ENCODE results near the gene CCSER2.

Gene CCSER2

DNA sequence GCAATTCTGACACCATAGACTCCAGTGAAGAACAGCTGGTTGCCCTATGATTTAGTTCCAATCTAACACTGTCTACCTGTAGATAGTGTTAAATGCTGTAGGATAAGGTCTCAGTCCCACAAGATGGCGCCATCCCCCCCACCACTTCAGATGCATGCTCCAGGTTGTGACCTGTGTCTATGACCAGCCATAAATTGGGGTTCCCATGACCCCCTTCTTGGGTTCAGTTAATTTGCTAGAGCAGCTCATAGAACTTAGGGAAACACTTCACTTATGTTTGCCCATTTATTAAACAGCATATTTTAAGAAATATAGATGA lies 13.1 kb downstream of the CCSER2 start:
- peaks cover under 1% of the 10 kb centered on the region for H3K4me1 ChIP-seq (ENCODE audit: control insufficient read depth, insufficient read depth, low read depth, low read length)
- H2BK5ac ChIP-seq (ENCODE audit: low read depth, low read length, poor library complexity, severe bottlenecking), result no peak overlapping the region
- no peak overlapping the region for H3K27ac ChIP-seq (ENCODE audit: low read length, poor library complexity, severe bottlenecking)
- H3K18ac ChIP-seq (ENCODE audit: low read depth in 1 of 2, low read length in 2 of 2), result no peak overlapping the region
- H4K91ac ChIP-seq (ENCODE audit: low read length), result no peak overlapping the region
- no peaks in the 10 kb centered on the region for H3K36me3 ChIP-seq (ENCODE audit: control insufficient read depth in 1 of 2, insufficient read depth in 2 of 2, low read depth in 1 of 2, low read length in 2 of 2)
- H3K27me3 ChIP-seq (ENCODE audit: control insufficient read depth in 1 of 2, insufficient read depth in 1 of 2, low read length in 2 of 2), result no peaks in the 10 kb centered on the region
- no peak for DNase-seq
- H3K79me1 ChIP-seq (replicated peaks; ENCODE audit: low read length, poor library complexity, severe bottlenecking), result peaks cover 13% of the 10 kb centered on the region
- no peak overlapping the region for H2AK5ac ChIP-seq (ENCODE audit: low read length, severe bottlenecking)
- no peak overlapping the region for H2AFZ ChIP-seq (ENCODE audit: low read depth, low read length)
- 83% methylated on average over 1 of the region's 1 CpG for WGBS
- H2BK12ac ChIP-seq (ENCODE audit: low read length in 2 of 2), result no peak overlapping the region
- no peak overlapping the region for H4K8ac ChIP-seq (ENCODE audit: low read length)
- H2BK15ac ChIP-seq (ENCODE audit: low read depth, poor library complexity, severe bottlenecking), result no peak overlapping the region
- H3K9me3 ChIP-seq (ENCODE audit: control insufficient read depth, low read length), result no peaks in the 10 kb centered on the region
- no peak overlapping the region for H3K4ac ChIP-seq (ENCODE audit: low read depth in 1 of 2, low read length in 2 of 2)
- no peak overlapping the region for H2BK120ac ChIP-seq (ENCODE audit: low read depth, low read length)
- H3K4me2 ChIP-seq (ENCODE audit: low read length, poor library complexity, severe bottlenecking), result no peak overlapping the region
- H3K23ac ChIP-seq (ENCODE audit: low read length in 2 of 2), result no peak overlapping the region
- H3K4me3 ChIP-seq (ENCODE audit: insufficient read depth in 1 of 2, low read depth in 1 of 2, low read length in 2 of 2), result no peak overlapping the region
- H3K14ac ChIP-seq (ENCODE audit: low read length in 2 of 2), result no peak overlapping the region
- no peak overlapping the region for H3K9ac ChIP-seq (ENCODE audit: low read length)

DNA sequence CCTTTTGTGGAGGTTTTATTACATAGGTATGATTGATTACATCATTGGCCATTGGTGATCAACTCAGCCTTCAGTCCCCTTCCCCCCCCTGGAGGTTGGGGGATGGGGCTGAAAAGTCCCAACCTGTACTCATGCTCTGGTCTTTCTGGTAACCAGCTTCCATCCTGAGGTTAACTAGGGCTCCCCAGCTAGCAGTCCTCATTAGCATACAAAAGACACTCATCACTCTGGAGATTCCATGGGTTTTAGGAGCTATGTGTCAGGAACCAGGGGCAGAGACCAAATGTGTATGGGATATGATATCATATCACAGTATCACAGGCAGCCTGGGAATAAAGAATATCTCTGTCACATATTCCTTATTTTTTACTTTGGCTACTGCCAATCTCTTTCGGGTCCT lies 13.6 kb downstream of the CCSER2 start:
- Histone ChIP-seq H3K36me3 (ENCODE audit: control insufficient read depth in 1 of 2, insufficient read depth in 2 of 2, low read depth in 1 of 2, low read length in 2 of 2) (no peaks in the 10 kb centered on the region), H3K79me1 (replicated peaks; ENCODE audit: low read length, poor library complexity, severe bottlenecking) (peaks cover 12% of the 10 kb centered on the region), H3K14ac (ENCODE audit: low read length in 2 of 2) (no peak overlapping the region), H2BK15ac (ENCODE audit: low read depth, poor library complexity, severe bottlenecking) (no peak overlapping the region), H3K4me1 (ENCODE audit: control insufficient read depth, insufficient read depth, low read depth, low read length) (no peaks in the 10 kb centered on the region), H3K9me3 (ENCODE audit: control insufficient read depth, low read length) (no peaks in the 10 kb centered on the region), H3K4me2 (ENCODE audit: low read length, poor library complexity, severe bottlenecking) (no peak overlapping the region), H3K18ac (ENCODE audit: low read depth in 1 of 2, low read length in 2 of 2) (no peak overlapping the region), H3K4me3 (ENCODE audit: insufficient read depth in 1 of 2, low read depth in 1 of 2, low read length in 2 of 2) (no peak overlapping the region), H2BK5ac (ENCODE audit: low read depth, low read length, poor library complexity, severe bottlenecking) (no peak overlapping the region), H3K27ac (ENCODE audit: low read length, poor library complexity, severe bottlenecking) (no peak overlapping the region), H2AK5ac (ENCODE audit: low read length, severe bottlenecking) (no peak overlapping the region), H3K23ac (ENCODE audit: low read length in 2 of 2) (no peak overlapping the region), H3K4ac (ENCODE audit: low read depth in 1 of 2, low read length in 2 of 2) (no peak overlapping the region), H3K27me3 (ENCODE audit: control insufficient read depth in 1 of 2, insufficient read depth in 1 of 2, low read length in 2 of 2) (no peaks in the 10 kb centered on the region), H2BK120ac (ENCODE audit: low read depth, low read length) (no peak overlapping the region), H4K91ac (ENCODE audit: low read length) (no peak overlapping the region), H2BK12ac (ENCODE audit: low read length in 2 of 2) (no peak overlapping the region), H4K8ac (ENCODE audit: low read length) (no peak overlapping the region), H2AFZ (ENCODE audit: low read depth, low read length) (no peak overlapping the region), H3K9ac (ENCODE audit: low read length) (no peak overlapping the region)
- DNase-seq, result no peak
- WGBS, result 100% methylated on average over 1 of the region's 1 CpG

DNA sequence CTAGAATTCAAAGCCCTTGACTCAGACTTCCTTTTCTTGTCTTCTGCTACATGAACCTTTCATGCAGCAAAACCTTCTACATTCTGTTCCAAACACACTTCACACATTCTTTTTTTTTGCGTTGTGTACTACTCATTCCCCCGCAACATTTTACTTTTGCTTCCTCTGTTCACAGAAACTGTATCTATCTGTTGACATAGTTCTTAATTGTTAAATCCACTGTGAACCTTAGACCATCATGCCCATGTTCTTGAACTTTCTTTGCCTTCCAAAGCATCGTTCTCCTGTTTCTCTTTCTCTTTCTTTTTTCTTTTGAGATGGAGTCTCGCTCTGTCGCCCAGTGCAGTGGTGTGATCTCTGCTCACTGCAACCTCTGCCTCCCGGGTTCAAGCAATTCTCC lies 14.2 kb downstream of the CCSER2 start:
- no peak overlapping the region for H2AK5ac ChIP-seq (ENCODE audit: low read length, severe bottlenecking)
- H2BK12ac ChIP-seq (ENCODE audit: low read length in 2 of 2), result no peak overlapping the region
- H3K23ac ChIP-seq (ENCODE audit: low read length in 2 of 2), result no peak overlapping the region
- H2AFZ ChIP-seq (ENCODE audit: low read depth, low read length), result no peak overlapping the region
- H3K4me1 ChIP-seq (ENCODE audit: control insufficient read depth, insufficient read depth, low read depth, low read length), result no peaks in the 10 kb centered on the region
- H4K91ac ChIP-seq (ENCODE audit: low read length), result no peak overlapping the region
- H3K4me3 ChIP-seq (ENCODE audit: insufficient read depth in 1 of 2, low read depth in 1 of 2, low read length in 2 of 2), result no peak overlapping the region
- DNase-seq, result no peak
- no peak overlapping the region for H3K4ac ChIP-seq (ENCODE audit: low read depth in 1 of 2, low read length in 2 of 2)
- H3K9ac ChIP-seq (ENCODE audit: low read length), result no peak overlapping the region
- H2BK5ac ChIP-seq (ENCODE audit: low read depth, low read length, poor library complexity, severe bottlenecking), result no peak overlapping the region
- no peaks in the 10 kb centered on the region for H3K36me3 ChIP-seq (ENCODE audit: control insufficient read depth in 1 of 2, insufficient read depth in 2 of 2, low read depth in 1 of 2, low read length in 2 of 2)
- no peak overlapping the region for H2BK120ac ChIP-seq (ENCODE audit: low read depth, low read length)
- H3K18ac ChIP-seq (ENCODE audit: low read depth in 1 of 2, low read length in 2 of 2), result no peak overlapping the region
- H3K27ac ChIP-seq (ENCODE audit: low read length, poor library complexity, severe bottlenecking), result no peak overlapping the region
- H3K27me3 ChIP-seq (ENCODE audit: control insufficient read depth in 1 of 2, insufficient read depth in 1 of 2, low read length in 2 of 2), result no peaks in the 10 kb centered on the region
- H3K4me2 ChIP-seq (ENCODE audit: low read length, poor library complexity, severe bottlenecking), result no peak overlapping the region
- peaks cover 12% of the 10 kb centered on the region for H3K79me1 ChIP-seq (replicated peaks; ENCODE audit: low read length, poor library complexity, severe bottlenecking)
- no peak overlapping the region for H2BK15ac ChIP-seq (ENCODE audit: low read depth, poor library complexity, severe bottlenecking)
- H4K8ac ChIP-seq (ENCODE audit: low read length), result no peak overlapping the region
- 99% methylated on average over 6 of the region's 6 CpGs for WGBS
- no peak overlapping the region for H3K14ac ChIP-seq (ENCODE audit: low read length in 2 of 2)
- no peaks in the 10 kb centered on the region for H3K9me3 ChIP-seq (ENCODE audit: control insufficient read depth, low read length)

DNA sequence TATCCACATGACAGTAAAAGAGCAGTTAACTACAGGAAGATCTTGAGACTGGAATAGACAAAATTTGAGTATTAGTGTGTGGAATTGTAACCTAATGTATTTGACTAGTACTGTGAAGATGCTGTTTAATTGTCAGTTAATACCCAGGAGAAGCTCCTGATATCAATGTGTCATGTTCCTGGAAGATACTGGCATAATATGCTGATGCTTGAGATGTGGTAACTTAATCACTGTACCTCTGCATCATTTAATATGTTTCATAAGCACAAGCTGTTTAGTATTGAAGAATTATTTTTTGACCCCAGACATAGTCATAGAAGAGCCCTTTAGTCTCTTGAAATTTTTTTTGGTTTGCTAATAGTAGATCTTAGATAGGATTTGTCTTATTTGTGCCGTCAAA lies 15.4 kb downstream of the CCSER2 start:
- peaks cover 10% of the 10 kb centered on the region for H3K79me1 ChIP-seq (replicated peaks; ENCODE audit: low read length, poor library complexity, severe bottlenecking)
- H2AFZ ChIP-seq (ENCODE audit: low read depth, low read length), result no peak overlapping the region
- H3K9me3 ChIP-seq (ENCODE audit: control insufficient read depth, low read length), result no peaks in the 10 kb centered on the region
- no peak overlapping the region for H2BK12ac ChIP-seq (ENCODE audit: low read length in 2 of 2)
- H3K36me3 ChIP-seq (ENCODE audit: control insufficient read depth in 1 of 2, insufficient read depth in 2 of 2, low read depth in 1 of 2, low read length in 2 of 2), result no peaks in the 10 kb centered on the region
- no CpG with 5 or more reads among the region's 1 CpG for WGBS
- H3K4me2 ChIP-seq (ENCODE audit: low read length, poor library complexity, severe bottlenecking), result no peak overlapping the region
- no peak overlapping the region for H4K91ac ChIP-seq (ENCODE audit: low read length)
- no peak overlapping the region for H2BK15ac ChIP-seq (ENCODE audit: low read depth, poor library complexity, severe bottlenecking)
- no peak overlapping the region for H3K9ac ChIP-seq (ENCODE audit: low read length)
- H4K8ac ChIP-seq (ENCODE audit: low read length), result no peak overlapping the region
- no peak overlapping the region for H3K4ac ChIP-seq (ENCODE audit: low read depth in 1 of 2, low read length in 2 of 2)
- H3K27me3 ChIP-seq (ENCODE audit: control insufficient read depth in 1 of 2, insufficient read depth in 1 of 2, low read length in 2 of 2), result no peaks in the 10 kb centered on the region
- H3K27ac ChIP-seq (ENCODE audit: low read length, poor library complexity, severe bottlenecking), result no peak overlapping the region
- no peak overlapping the region for H3K23ac ChIP-seq (ENCODE audit: low read length in 2 of 2)
- H3K4me3 ChIP-seq (ENCODE audit: insufficient read depth in 1 of 2, low read depth in 1 of 2, low read length in 2 of 2), result no peak overlapping the region
- DNase-seq, result no peak
- no peak overlapping the region for H2BK120ac ChIP-seq (ENCODE audit: low read depth, low read length)
- H2AK5ac ChIP-seq (ENCODE audit: low read length, severe bottlenecking), result no peak overlapping the region
- H3K18ac ChIP-seq (ENCODE audit: low read depth in 1 of 2, low read length in 2 of 2), result no peak overlapping the region
- no peak overlapping the region for H3K14ac ChIP-seq (ENCODE audit: low read length in 2 of 2)
- H2BK5ac ChIP-seq (ENCODE audit: low read depth, low read length, poor library complexity, severe bottlenecking), result no peak overlapping the region
- H3K4me1 ChIP-seq (ENCODE audit: control insufficient read depth, insufficient read depth, low read depth, low read length), result peaks cover 2% of the 10 kb centered on the region
